Right ventricle myocardium inferior (tissue), 1 donor: Measurements from ENCODE around the gene RNF41. TPM values are rescaled to one million over a fixed set of nuclear protein-coding genes. Genes with fewer than 3 reads are reported as not detected.
A peak's percentile ranks its signal among the peaks of the same experiment; 100 is the strongest.
"Not testable (repeated sequence)": the region's sequence is repeated elsewhere in the genome, so short reads cannot be mapped to it uniquely, and the experiment has no call there.

Source experiments
- ATAC-seq: fragments of 200-7000 bp; cut with Tn5 transposase; one replicate; pipeline ENCODE4 v1.9.1; 2020; ENCODE audit warnings: mild to moderate bottlenecking, moderate library complexity
- DNase-seq: peaks from one replicate; pipeline ENCODE4 v3.0.0; 2021; ENCODE audit errors: missing footprints
- intact Hi-C: fragments of 100-400 bp; cut with DNase I; formaldehyde crosslinking; loops from one replicate; pipeline ENCODE4 v1.11.0; 2022
- total RNA-seq: library from RNA; stranded (reverse); fragmentation: NEBNext Ultra II Directional; extraction: Animal tissue kit (Norgen Biotek cat#: 25700); gene quantifications from one replicate; pipeline ENCODE4 v1.2.1, GENCODE V29; 2021
- donor health status: DM: no; HTN: yes; CAD: no; lungs with severe emphysema.

The RNF41 gene
- total RNA-seq, 1 donor from 2014 or later: 53.8 TPM

- intact Hi-C loops: loop anchor here (2.0 to 5.0 kb wide), 2 partner anchors 29 to 42 kb away; partner anchors contain the start of genes RPL41, SMARCC2 and ZC3H10
- DNase-seq (no peak), ATAC-seq (no peak)
These were observed 62.1 kb downstream of the RNF41 start for GRCh38 chr12:56159482-56160192.

GRCh38 chr12:56158926-56159461, 62.7 kb downstream of the RNF41 start:
- ATAC-seq: peak; percentile 77
- intact Hi-C loops: loop anchor here (1.0 to 5.0 kb wide), 3 partner anchors 30 to 42 kb away; partner anchors contain the start of genes ESYT1, RPL41, SMARCC2 and ZC3H10
- peak; percentile 92 for DNase-seq

DNA sequence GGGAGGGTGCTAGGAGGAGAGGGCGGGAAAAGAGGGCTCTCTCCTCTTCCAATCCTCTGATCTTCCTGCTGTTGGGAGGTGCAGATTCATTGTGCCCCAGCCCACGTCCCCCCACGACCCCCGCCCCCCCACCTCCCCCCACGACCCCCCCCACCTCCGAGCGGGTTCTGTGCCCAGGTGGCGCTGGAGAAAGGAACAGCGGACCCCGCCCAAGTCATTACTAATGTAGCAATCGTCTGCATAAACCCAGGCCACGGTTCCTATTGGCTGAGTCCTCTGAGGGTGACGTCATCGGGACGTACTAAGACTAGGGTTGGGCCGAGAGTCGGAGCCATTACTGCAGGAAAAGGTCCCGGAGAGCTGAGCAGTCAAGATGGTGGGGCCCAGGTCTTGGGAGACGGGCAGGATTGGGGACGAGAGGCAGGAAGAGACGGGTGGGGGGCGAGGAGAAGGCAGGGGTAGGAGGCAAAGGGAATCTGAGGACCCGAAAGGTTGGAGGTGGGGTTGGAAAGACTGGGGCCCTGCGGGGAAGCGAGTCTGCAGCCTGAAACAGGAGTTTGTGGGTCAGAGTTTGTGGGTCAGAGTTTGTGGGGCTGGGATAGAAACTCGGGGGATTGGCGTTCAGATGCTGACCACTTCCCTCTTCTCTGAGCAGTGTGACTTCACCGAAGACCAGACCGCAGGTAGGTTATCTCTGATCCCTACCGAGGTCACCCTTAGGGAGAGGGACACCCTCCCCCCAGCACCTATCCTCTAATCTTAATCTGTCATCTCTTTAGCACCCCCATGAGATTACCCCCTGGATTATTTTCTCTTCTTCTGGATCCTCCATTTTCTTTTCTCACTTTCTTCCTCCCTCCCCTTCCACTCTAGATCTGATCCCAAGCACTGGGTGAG, 63.4 kb downstream of the RNF41 start, which contains the start of gene MYL6:
MYL6 (plus strand) TSS at position 331 of the 897 bp plus-strand sequence; CDS start at position 374, 43 bp downstream.
- intact Hi-C loops: loop anchor here (1.0 to 5.0 kb wide), 3 partner anchors 30 to 41 kb away; partner anchors contain the start of genes ESYT1, RPL41, SMARCC2 and ZC3H10
- ATAC-seq (peak; percentile 91), DNase-seq (peak; percentile 97)

DNA sequence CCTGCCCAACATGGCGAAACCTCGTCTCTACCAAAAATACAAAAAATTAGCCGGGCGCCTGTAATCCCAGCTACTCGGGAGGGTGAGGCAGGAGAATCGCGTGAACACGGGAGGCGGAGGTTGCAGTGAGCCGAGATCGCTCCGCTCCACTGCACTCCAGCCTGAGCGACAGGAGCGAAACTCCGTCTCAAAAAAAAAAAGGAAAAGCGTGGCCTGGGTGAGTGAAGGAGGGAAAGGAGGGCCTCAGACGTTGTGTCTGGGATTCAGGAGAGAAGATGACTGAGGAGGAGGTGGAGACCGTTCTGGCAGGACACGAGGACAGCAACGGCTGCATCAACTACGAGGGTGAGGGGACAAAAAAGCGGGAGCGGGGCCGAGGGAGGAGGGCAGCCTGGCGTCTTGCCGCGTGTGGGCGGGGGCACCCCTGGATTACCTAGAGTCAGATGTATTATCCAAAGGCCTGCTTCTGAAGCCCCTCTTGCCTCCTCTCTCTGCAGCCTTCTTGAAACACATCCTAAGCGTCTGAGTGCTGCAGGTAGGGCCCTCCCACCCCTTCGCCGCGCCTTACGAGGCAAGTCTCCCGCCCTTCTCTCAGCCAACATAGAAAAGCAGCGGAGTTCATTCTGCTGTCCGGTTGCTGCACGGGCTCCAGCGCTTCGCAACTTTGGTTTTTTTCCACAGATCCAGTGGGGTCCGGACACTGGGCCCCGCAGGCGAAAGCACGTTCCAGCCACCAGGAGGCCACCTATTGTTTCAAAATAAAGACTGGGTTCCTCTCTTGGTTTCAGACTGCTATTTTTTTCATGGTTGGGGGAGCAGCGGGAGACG, 64.3 kb downstream of the RNF41 start:
- intact Hi-C loops: loop anchor here (1.0 to 5.0 kb wide), 3 partner anchors 29 to 40 kb away; partner anchors contain the start of genes ESYT1, RPL41, SMARCC2 and ZC3H10
- peak; percentile 47 for ATAC-seq
- peak; percentile 78 for DNase-seq

- not testable (repeated sequence) for ATAC-seq, DNase-seq
- intact Hi-C loops: loop anchor here (5.0 kb wide), 1 partner anchor 39 kb away; the partner anchor contains the start of genes RPL41 and ZC3H10
These were observed 65.1 kb downstream of the RNF41 start for GRCh38 chr12:56156464-56157200.

DNA sequence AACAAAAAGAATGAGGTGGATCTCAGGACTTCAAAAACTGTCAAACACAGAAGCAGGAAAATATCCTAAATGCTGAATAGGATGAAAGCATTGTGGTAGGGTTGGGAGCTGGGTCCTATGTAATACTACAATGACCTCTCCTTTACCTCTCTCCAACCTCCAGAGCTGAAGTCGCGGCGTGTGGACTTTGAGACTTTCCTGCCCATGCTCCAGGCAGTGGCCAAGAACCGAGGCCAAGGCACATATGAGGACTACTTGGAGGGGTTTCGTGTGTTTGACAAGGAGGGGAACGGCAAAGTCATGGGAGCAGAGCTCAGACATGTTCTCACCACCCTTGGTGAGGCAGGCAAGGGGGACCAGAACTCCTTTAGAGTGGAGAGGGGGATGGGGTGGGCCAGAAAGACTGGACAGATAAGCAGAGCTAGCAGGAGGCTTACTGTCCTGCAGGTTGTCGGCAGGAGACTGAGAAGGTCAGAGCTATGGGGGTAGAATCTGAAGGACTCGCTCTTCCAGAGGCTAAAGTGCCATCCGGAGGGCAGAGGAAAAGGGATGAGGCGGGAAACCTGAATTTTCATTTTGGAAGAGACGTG, 66.4 kb downstream of the RNF41 start:
- no peak for ATAC-seq
- intact Hi-C loops: loop anchor here (5.0 kb wide), 1 partner anchor 38 kb away; the partner anchor contains the start of genes RPL41 and ZC3H10
- DNase-seq: no peak

DNA sequence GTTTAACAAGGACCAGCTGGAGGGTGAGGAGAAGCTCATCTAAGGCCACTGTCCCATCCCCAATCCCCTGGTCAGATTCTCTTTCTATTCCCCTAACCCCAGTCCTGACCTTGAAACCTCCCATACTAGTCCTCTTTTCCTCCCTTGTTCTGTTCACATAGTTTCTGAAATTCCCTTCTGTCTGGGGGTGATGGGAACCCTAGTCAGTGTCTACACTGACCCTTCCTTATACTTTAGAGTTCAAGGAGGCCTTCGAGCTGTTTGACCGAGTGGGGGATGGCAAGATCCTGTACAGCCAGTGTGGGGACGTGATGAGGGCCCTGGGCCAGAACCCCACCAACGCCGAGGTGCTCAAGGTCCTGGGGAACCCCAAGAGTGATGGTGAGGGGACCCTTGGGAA, 66.9 kb downstream of the RNF41 start:
- DNase-seq (no peak), ATAC-seq (no peak)
- intact Hi-C loops: loop anchor here (5.0 kb wide), 1 partner anchor 38 kb away; the partner anchor contains the start of genes RPL41 and ZC3H10

DNA sequence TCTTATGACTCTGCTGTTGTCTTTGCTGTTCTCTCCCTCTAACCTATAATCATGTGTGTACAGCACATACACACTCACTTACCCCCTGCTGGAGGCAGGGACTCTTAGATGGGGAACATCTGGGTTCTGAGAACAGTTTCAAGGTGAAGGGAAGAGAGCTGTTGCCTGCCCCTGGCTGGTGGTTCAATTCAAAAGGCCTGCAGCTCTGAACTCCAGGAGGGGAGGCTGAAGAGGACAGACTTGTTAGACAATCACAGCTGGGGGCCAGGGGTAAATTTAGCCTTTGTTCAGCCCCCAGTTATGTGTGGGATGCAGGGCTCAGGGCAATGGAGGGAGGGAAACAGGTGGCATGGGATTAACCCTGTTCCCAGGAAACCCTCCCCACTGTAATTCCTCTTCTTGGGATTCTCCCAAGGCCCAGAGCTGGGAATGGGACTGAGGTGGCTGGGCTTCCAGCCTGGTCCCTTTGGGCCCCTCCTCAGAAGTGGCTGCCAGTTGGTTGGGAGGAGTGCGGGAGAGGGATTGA, 67.4 kb downstream of the RNF41 start:
- ATAC-seq (no peak), DNase-seq (no peak)
- intact Hi-C loops: no loop called here

- ATAC-seq (no peak), DNase-seq (no peak)
These were observed 68.0 kb downstream of the RNF41 start for GRCh38 chr12:56153678-56154065.

DNA sequence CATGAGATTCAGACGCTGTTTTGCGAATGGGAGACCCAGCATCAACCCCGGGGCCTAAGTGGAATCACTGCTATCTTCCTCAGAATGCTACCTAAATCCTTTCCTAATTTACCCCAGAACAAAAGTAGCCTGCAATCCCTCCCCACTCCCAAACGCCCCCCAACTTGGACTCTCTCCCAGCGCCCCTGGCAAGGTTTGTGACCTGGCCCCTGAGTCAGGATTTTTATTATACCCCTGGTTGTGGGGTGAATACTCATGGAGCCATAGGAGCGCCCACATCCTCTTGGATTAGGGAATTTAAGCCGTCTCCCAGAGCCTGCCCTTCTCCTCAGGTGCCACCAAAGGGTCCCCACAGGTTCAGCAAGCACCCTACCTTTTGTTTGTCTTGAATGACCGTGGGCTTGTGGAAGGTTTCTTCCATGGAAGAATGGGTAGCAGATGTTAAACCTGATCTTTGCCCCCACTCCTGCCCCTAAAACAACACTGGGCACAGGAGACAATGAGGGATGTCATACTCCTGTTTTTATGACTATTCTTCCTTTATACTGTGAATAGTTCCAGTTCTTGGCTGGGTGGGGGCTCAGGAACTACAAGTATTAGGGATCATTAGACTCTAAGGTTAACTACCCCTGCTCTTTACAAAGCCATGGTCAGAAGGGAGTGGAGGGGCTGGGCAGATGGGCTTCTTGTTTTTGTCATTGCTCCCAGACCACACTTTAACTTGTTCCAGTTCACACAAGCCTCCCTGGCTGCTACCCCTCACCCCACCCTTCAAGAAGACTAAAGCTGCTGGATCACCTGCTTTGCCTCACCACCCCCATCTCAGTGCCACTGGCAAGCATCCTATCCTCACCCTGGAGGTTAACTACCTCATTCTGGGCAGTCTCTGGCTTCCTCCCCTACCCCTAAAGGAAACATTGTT, 68.7 kb downstream of the RNF41 start:
- intact Hi-C loops: no loop called here
- DNase-seq (no peak), ATAC-seq (no peak)

More at GRCh38 chr12:56153678-56154065, 68.0 kb downstream of the RNF41 start:
- intact Hi-C loops: no loop called here

Other genes starting within 250 kb of the RNF41 start
- gene RAB5B, start 247.8 kb downstream of the RNF41 start, total RNA-seq: 113 TPM
- gene SUOX, start 224.6 kb downstream of the RNF41 start, total RNA-seq: 28.1 TPM
- 9.5 TPM for gene IKZF4, start 200.9 kb downstream of the RNF41 start, total RNA-seq
- 35.5 TPM for gene RPS26, start 180.0 kb downstream of the RNF41 start, total RNA-seq
- gene ERBB3, start 141.8 kb downstream of the RNF41 start, total RNA-seq: 2.8 TPM
- 69.7 TPM for gene PA2G4, start 117.4 kb downstream of the RNF41 start, total RNA-seq
- 2,099 TPM for gene RPL41, start 105.3 kb downstream of the RNF41 start, total RNA-seq
- 7.3 TPM for gene ZC3H10, start 103.7 kb downstream of the RNF41 start, total RNA-seq
- gene ESYT1, start 93.7 kb downstream of the RNF41 start, total RNA-seq: 33.6 TPM
- 45.8 TPM for gene MYL6B, start 69.3 kb downstream of the RNF41 start, total RNA-seq
- 673 TPM for gene MYL6, start 63.6 kb downstream of the RNF41 start, total RNA-seq
- 68.8 TPM for gene SMARCC2, start 32.4 kb downstream of the RNF41 start, total RNA-seq
- gene NABP2, start 2.4 kb upstream of the RNF41 start, total RNA-seq: 22.2 TPM
- not detected for gene SLC39A5, start 8.1 kb upstream of the RNF41 start, total RNA-seq
- 23.9 TPM for gene ANKRD52, start 36.5 kb upstream of the RNF41 start, total RNA-seq
- gene COQ10A, start 45.0 kb upstream of the RNF41 start, total RNA-seq: 130 TPM
- gene CS, start 78.4 kb upstream of the RNF41 start, total RNA-seq: 799 TPM
- 36.5 TPM for gene CNPY2, start 94.1 kb upstream of the RNF41 start, total RNA-seq
- gene PAN2, start 112.1 kb upstream of the RNF41 start, total RNA-seq: 45.1 TPM
- gene IL23A, start 117.0 kb upstream of the RNF41 start, total RNA-seq: not detected
- 31.6 TPM for gene STAT2, start 138.2 kb upstream of the RNF41 start, total RNA-seq
- not detected for gene APOF, start 140.9 kb upstream of the RNF41 start, total RNA-seq
- gene TIMELESS, start 227.5 kb upstream of the RNF41 start, total RNA-seq: 3.2 TPM
- not detected for gene MIP, start 232.7 kb upstream of the RNF41 start, total RNA-seq
- 3.1 TPM for gene SPRYD4, start 246.7 kb upstream of the RNF41 start, total RNA-seq